ENCODE results near the gene ISCA1. TPM values are rescaled to one million over a fixed set of nuclear protein-coding genes. Genes with fewer than 3 reads are reported as not detected.

Gene ISCA1
- total and polyA plus RNA-seq, 2 of the 8 experiments (the other 6 are each of a cell fraction or from before 2014, with no cell fraction given): 35.0 to 40.0 TPM

DNA sequence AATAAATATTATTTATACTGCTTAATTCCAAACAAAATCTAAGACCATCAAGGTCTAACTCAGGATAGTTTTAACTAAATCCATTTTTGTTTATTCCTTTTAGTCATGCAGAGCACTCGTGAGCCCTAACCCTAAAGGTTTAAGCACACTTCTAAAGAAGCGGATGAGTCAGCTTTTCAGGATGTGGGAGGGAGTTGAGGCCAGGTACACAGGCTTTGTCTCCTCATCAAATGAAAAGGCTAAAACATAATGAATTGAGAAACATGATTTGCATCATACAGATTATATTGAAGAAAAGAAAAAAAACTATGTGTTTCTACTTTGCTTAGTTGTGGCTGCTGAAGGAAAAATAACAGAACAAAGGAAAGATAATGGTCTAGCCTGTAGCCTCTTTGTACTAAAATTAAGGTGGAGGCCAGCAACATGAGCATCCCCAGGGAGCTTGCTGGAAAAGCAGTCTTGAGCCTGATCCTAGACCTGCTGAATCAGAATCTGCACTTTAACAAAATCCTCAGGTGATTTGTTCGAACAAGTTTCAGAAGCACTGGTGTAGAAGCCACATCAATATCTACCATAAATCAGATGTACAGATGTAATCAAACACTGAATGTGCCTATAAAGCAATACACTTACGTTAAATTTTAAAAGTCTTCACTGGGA, 21.1 kb upstream of the ISCA1 start:
- ChIA-PET POLR2A (ENCODE audit: partially characterized antibody) (interaction anchor here (1.0 to 1.9 kb wide), 2 partner anchors 21 to 27 kb away, joined by 3 to 5 read pairs; partner anchors contain the start of gene ISCA1), CTCF (ENCODE audit: partially characterized antibody) (no interaction called here)
- no peaks in the 10 kb centered on the region for H3K9me3 ChIP-seq (ENCODE audit: insufficient read depth in 2 of 2, low read depth in 1 of 2, low read length in 1 of 2)
- H3K56ac ChIP-seq (replicated peaks; ENCODE audit: insufficient read length, low read depth, low read length): no peak overlapping the region
- DNase-seq (ENCODE audit: low read depth in 1 of 2, low spot score in 2 of 2): no peak
- no peak overlapping the region for H2BK5ac ChIP-seq (ENCODE audit: low read depth, low read length)
- no peak overlapping the region for H3K4ac ChIP-seq (replicated peaks; ENCODE audit: insufficient read length, low read depth, low read length)
- no peak overlapping the region for H2BK12ac ChIP-seq (ENCODE audit: low read depth, low read length)
- no peak overlapping the region for H4K8ac ChIP-seq (ENCODE audit: extremely low read depth, insufficient read depth, low read length)
- H4K20me1 ChIP-seq (replicated peaks in 1 of 2; ENCODE audit: control insufficient read depth in 1 of 2, insufficient read depth in 2 of 2, low read length in 2 of 2): no peaks in the 10 kb centered on the region
- no peak overlapping the region for H2BK20ac ChIP-seq (ENCODE audit: low read length)
- peak overlapping the region; percentile 61 for H4K5ac ChIP-seq (ENCODE audit: insufficient read length, low read depth, low read length)
- no peaks in the 10 kb centered on the region for H3K79me2 ChIP-seq (ENCODE audit: control insufficient read depth in 1 of 2, insufficient read depth in 2 of 2, low read length in 2 of 2)
- H3K18ac ChIP-seq (ENCODE audit: extremely low read depth, low read length): no peak overlapping the region
- H3K23me2 ChIP-seq (ENCODE audit: low read depth, low read length): no peaks in the 10 kb centered on the region
- no peak overlapping the region for H3K23ac ChIP-seq (ENCODE audit: insufficient read length)
- no peak overlapping the region for H3K14ac ChIP-seq (ENCODE audit: insufficient read length)
- H3K79me1 ChIP-seq (ENCODE audit: low read depth, low read length): no peaks in the 10 kb centered on the region
- H3K27ac ChIP-seq (ENCODE audit: low read depth, low read length): peak overlapping the region; percentile 21
- H3K4me3 ChIP-seq (ENCODE audit: extremely low read depth in 1 of 4, insufficient read depth in 2 of 4, low read depth in 3 of 4, low read length in 4 of 4): no peak overlapping the region; a peak in 1 of 8 replicates
- H2AK5ac ChIP-seq (ENCODE audit: low read depth, low read length): no peak overlapping the region
- no peak overlapping the region for H2BK120ac ChIP-seq (replicated peaks; ENCODE audit: low read depth, low read length)
- H2BK15ac ChIP-seq (ENCODE audit: low read length): no peak overlapping the region
- no peak overlapping the region for H2AFZ ChIP-seq (ENCODE audit: low read length)
- H3K4me2 ChIP-seq (ENCODE audit: insufficient read depth in 1 of 2, low read depth in 2 of 2, low read length in 2 of 2): peak overlapping the region; percentile 6 to 8; a peak in 1 of 4 replicates
- peak overlapping the region in 1 of 4 experiments; percentile 34; a peak in 1 of 7 replicates for H3K9ac ChIP-seq (replicated peaks in 1 of 4; ENCODE audit: extremely low read depth in 1 of 4, low read depth in 3 of 4, low read length in 3 of 4)
- FAIRE-seq: peak; percentile 58
- 67% methylated on average over 4 of the region's 4 CpGs; no CpG with 5 or more reads in 1 of the 2 experiments for WGBS, 2 experiments (ENCODE audit: extremely low coverage in 1 of 2, insufficient coverage in 1 of 2, insufficient read length in 1 of 2, insufficient replicate concordance in 2 of 2, low coverage in 1 of 2, low lambda C conversion rate in 2 of 2, missing lambda C conversion rate in 1 of 2)
- H3K36me3 ChIP-seq (ENCODE audit: control insufficient read depth in 2 of 4, insufficient read depth in 4 of 4, low read length in 3 of 4): peaks cover 7 to 63% (median 29%) of the 10 kb centered on the region in 4 experiments; a peak in 7 of 8 replicates
- peaks cover 0 to 12% (median 8%) of the 10 kb centered on the region in 4 experiments; a peak in 3 of 7 replicates for H3K4me1 ChIP-seq (replicated peaks in 1 of 4; ENCODE audit: control insufficient read depth in 3 of 4, insufficient read depth in 4 of 4, low read length in 3 of 4)
- no peak overlapping the region for H4K91ac ChIP-seq (replicated peaks; ENCODE audit: insufficient read length, low read length)
- no peaks in the 10 kb centered on the region for H3K27me3 ChIP-seq (replicated peaks in 1 of 4; ENCODE audit: control insufficient read depth in 3 of 4, extremely low read depth in 1 of 4, insufficient read depth in 3 of 4, low read length in 3 of 4)
- TF ChIP-seq MAFK (IDR thresholded peaks at IDR 0.05; ENCODE audit: low read depth, low read length) (peak; percentile 82), SP1 (IDR thresholded peaks at IDR 0.05; ENCODE audit: low read depth, low read length) (no peak), BCL11A (IDR thresholded peaks at IDR 0.05; ENCODE audit: low read depth in 2 of 2, low read length in 2 of 2) (no peak)

Measured in H1 (cell line).